ENCODE results near the gene FBXL17.

Gene FBXL17

DNA sequence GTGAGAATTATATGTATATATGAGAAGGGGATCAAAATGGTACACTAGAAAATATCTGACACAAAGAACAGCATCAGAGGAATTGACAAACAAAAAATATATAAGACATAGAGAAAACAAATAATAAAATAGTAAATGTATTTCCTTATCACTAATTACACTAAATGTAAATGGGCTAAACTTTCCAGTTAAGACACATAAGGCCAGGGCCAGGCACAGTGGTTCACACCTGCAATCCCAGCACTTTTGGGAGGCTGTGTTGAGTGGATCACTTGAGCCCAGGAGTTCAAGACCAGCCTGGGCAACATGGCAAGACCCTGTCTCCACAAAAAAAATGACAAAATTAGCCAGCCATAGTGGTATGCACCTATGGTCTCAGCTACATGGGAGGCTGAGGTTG lies 8.5 kb downstream of the FBXL17 start:
- no peak for DNase-seq (ENCODE audit: low spot score)

- DNase-seq (ENCODE audit: low spot score) = no peak
Observed at GRCh38 chr5:108372369-108372768, 9.5 kb downstream of the FBXL17 start.

DNA sequence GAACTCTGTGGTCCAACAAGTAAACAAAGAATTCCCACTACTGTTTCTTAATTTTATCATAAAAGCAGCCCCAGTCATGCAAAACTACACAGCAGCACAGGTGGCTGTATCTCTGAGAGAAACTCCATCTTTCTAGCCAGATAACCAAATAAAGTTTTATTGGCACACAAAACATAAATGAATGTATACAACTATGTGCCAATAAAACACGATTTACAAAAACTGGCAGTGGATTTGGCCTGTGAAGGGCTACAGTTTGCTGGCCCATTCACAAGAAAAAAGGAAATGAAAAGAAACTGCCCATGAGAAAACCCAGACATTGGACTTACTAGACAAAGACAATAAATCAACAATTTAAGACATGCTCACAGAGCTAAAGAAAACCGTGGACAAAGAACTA lies 10.6 kb downstream of the FBXL17 start:
- DNase-seq (ENCODE audit: low spot score) = no peak

GRCh38 chr5:108369167-108369566 lies 12.7 kb downstream of the FBXL17 start:
- no peak for DNase-seq (ENCODE audit: low spot score)

GRCh38 chr5:108367679-108368334 lies 14.1 kb downstream of the FBXL17 start:
- DNase-seq (ENCODE audit: low spot score) = no peak

- DNase-seq (ENCODE audit: low spot score) = no peak
Observed at GRCh38 chr5:108366500-108366899, 15.4 kb downstream of the FBXL17 start.

GRCh38 chr5:108361771-108362170 lies 20.1 kb downstream of the FBXL17 start:
- no peak for DNase-seq (ENCODE audit: low spot score)

DNA sequence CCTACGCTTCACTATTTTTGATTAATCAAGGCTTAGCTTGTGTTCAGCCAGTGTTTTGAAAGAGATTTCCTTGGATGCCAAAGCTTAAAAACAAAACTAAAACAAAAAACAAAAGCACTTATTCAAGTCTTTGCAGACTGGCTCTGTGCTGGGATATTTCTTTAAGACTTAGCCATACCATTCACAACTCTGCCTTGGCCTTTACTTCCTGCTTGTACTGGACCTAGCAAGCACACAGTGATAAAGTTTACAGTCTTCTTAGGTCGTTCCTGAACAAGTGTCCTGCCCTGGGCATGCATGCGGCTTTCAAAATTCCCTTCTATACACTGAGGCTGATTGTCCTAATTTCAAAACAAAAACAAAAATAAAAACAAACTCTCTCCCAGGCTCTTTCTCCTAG lies 20.7 kb downstream of the FBXL17 start:
- no peak for DNase-seq (ENCODE audit: low spot score)

- DNase-seq (ENCODE audit: low spot score) = no peak
Observed at GRCh38 chr5:108360280-108360679, 21.6 kb downstream of the FBXL17 start.

GRCh38 chr5:108356286-108356685 lies 25.6 kb downstream of the FBXL17 start:
- DNase-seq (ENCODE audit: low spot score) = no peak

DNA sequence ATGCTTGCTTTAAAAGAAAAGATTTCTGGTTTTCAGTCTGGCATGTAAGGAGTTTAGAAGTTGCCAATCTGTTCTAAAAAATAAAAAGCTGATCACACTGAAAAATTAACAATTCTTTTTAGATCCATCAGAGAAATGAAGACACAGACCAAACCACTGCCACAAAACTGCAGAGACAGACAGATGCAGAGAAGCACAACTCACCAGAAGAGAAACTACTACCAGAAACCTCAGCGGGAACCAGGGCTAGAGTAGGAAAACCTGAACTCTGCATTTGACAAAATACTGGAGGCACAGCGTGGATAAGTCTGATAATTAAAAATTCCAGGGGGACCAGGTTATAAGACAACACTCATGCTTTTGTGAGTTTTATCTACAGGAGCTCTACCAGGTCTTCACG lies 28.8 kb downstream of the FBXL17 start:
- DNase-seq (ENCODE audit: low spot score) = no peak

DNA sequence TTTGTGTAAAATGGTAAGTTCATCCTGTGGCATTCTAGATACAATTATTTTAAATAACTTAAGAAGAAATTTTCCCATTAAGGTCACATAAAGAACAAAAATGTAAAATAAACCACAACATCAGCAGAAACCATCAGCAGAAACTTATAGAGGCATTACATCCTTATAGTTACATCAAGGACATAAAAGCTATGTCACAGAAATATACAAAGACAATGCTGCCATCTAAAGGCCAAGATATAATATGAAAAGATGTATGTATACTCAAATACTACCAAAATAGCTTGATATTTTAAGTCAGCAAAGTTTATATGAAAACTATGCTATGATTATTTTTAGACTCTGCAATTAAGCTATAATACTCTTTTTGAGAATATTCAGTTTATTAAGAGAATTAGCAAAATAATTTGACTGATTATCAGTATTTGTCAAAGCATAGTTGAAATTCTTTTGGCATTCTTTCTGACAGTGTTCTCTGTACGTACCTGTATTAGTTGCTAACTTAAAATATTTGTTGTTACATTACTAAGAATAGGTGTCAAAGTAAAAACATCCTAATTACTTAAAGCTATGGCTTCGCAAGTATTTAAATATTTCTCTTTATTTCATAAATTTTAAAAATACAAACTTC lies 36.2 kb downstream of the FBXL17 start:
- peak; percentile 2 for DNase-seq (ENCODE audit: low spot score)

DNA sequence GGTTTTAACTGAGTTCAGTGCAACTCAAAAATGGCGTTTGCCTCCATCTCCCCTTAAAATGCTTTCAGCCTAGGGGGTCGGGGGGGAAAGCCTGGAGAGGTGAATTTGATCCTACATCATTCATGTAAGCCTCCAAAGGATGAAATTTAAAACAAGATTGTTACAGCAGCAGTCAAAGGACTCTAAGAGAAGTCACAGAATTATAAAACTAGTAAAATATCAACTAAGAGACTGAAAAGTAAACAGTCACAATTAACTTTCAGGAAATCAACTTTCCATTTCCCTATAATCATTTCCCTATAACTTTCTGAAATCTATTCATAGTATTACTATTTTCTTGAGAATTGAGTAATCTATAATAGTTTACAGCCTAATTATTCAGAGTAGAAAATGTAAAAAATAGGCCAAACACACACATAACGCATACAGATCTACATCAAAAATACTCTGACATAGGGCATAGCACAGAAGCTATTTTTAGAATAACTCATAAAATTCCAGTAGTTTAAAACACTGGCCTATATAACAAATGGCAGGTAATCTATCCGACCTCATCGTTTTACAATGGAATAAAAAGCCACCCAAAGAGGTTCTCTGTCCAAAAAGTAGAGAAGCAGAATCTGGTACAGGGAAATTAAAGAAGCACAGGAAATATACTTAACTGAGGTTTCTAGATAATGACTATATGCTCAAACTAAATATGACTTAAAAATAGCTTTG lies 37.6 kb downstream of the FBXL17 start:
- no peak for DNase-seq (ENCODE audit: low spot score)

GRCh38 chr5:108341866-108342265 lies 40.0 kb downstream of the FBXL17 start:
- DNase-seq (ENCODE audit: low spot score) = no peak

DNA sequence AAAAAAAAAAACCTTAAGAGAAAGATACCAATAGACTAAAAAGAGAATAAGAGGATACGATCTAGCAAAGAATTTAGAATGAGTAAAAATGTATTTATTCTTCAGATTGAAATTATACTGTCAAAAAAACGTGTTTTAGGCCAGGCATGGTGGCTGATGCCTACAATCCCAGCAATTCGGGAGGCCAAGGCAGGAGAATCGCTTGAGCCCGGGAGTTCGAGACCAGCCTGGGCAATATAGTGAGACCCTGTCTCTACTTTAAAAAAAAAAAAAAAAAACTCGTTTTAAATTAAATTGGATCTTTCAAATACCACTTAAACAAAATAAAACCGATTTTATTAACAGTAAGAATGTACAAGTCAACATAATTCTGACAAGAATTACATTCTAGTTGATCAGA lies 41.8 kb downstream of the FBXL17 start:
- no peak for DNase-seq (ENCODE audit: low spot score)

DNA sequence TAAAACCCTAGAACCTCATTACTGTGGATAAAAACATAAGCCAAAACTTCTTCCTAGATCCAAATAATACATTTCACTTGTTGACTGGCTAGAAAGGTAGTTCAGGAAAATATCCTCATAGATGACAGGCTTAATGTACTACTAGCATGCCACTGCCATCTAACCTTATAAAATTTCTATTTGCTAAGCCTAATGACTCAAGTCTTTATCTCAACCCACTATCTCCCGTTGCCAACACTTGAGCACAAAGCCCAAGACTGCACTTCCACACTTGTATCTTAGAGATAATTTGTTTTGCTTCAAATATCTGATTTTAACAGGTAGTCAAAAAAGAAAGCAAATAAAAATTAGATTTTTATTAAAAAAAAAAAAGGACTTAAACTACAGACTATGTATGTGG lies 42.7 kb downstream of the FBXL17 start:
- DNase-seq (ENCODE audit: low spot score) = no peak

DNA sequence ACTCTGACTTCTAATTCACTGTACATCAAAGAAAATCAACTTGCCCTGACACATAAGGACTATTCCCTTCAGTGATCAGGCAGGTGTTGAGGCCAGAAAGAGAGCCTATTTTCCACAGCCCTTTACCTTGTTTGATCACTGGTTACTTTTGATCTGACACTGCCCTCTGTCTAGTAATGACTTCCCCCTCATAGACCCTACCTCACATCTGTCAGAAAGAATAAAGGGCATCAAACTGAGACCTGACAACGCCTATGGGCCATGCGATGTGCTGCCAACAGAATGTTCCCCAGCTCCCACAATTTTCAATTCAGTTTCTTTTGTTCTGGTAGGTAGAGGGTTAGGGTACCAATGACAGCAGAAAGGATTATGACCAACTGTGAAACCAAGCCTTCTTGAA lies 47.7 kb downstream of the FBXL17 start:
- no peak for DNase-seq (ENCODE audit: low spot score)

GRCh38 chr5:108326982-108327381 lies 54.9 kb downstream of the FBXL17 start:
- no peak for DNase-seq (ENCODE audit: low spot score)

DNA sequence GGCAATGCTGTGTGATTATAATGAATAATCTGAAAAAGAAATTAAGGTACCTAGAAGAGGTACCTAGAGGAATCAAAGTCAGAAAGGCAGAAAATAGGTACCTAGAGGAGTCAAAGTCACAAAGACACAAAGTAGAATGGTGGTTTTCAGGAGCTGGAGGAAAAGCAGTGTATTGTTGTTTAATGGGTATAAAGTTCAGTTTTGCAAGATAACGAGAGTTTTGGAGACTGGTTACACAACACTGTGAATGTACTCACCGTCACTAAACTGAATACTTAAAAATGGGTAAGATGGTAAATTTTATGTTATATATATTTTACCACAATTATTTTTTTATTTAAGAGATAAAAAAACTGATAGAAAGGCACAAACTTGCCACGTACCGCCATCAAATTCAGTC lies 57.0 kb downstream of the FBXL17 start:
- no peak for DNase-seq (ENCODE audit: low spot score)

DNA sequence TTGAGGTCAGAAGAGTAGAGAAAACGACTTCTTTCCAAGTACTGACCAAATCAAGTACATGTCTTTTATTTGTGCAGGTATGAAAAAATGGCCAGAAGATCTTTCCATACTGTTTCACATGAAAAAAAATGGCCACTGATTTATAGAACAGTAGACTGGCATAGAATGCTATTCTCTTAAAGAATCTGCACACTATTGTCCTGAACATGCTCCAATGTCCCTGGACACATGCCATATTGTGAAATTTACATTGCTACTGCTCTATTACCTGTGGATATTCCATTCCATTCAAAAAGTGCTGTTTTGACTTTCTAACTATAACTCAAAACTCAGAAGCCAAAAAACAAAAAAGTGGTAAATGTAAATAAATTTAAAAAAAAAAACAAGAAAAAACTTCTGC lies 60.6 kb downstream of the FBXL17 start:
- no peak for DNase-seq (ENCODE audit: low spot score)

DNA sequence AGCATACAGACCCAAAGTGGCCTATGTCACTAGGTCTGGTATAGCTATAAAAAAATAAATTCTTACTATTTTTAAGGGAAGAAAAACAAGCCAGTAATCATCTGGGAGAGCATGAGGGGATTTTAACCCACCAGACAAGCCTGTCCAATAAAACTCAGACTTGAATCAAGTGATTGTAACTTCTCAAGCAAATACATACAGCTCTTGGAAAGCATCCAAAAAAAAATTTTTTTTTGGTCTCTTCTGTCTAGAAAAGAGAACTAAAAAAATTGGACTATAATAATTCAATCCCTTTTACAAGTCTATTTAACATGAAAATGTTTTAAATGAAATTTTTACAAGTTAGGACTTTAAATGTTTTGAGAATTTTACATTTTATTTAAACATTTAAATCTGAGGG lies 61.7 kb downstream of the FBXL17 start:
- DNase-seq (ENCODE audit: low spot score) = no peak

GRCh38 chr5:108315829-108316228 lies 66.1 kb downstream of the FBXL17 start:
- no peak for DNase-seq (ENCODE audit: low spot score)

- DNase-seq (ENCODE audit: low spot score) = no peak
Observed at GRCh38 chr5:108312258-108312657, 69.6 kb downstream of the FBXL17 start.

- no peak for DNase-seq (ENCODE audit: low spot score)
Observed at GRCh38 chr5:108311682-108312081, 70.2 kb downstream of the FBXL17 start.
